Hematopoietic multipotent progenitor cell treated with erythropoietin and hydrocortisone succinate and interleukin-3 and kit ligand, for 4 days (in vitro differentiated cells): ENCODE results near the gene DPF3.

ENCODE experiments used
- DNase-seq: peaks from one replicate; pipeline ENCODE4 v3.0.0-alpha.2; 2015

The DPF3 gene

GRCh38 chr14:72893636-72894322, at the start of gene DPF3:
TSS of gene DPF3 (minus strand) at chr14:72894101. CDS start at chr14:72894088, 13 bp downstream.
- DNase-seq = peak; percentile 98

DNA sequence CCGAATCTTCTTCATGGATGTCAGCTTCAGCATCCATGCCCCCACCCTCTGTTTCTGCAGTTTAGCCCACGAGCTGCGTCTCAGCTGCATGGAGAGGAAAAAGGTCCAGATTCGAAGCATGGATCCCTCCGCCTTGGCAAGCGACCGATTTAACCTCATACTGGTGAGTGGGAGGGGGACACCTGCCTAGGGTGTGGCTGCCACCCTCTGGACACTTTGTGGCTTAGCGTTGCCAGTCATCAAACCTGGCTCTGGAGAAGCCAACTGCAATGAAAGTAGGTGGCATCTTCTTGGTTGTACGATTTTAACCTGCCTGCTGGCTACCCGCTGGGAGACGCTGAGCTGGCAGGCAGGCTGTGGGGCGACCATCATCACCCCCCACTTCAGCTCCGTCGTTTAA, 49.0 kb upstream of the DPF3 start:
- DNase-seq = no peak

- no peak for DNase-seq
Observed at GRCh38 chr14:72941286-72941985, 47.5 kb upstream of the DPF3 start.

GRCh38 chr14:72939630-72940029, 45.7 kb upstream of the DPF3 start:
- no peak for DNase-seq

DNA sequence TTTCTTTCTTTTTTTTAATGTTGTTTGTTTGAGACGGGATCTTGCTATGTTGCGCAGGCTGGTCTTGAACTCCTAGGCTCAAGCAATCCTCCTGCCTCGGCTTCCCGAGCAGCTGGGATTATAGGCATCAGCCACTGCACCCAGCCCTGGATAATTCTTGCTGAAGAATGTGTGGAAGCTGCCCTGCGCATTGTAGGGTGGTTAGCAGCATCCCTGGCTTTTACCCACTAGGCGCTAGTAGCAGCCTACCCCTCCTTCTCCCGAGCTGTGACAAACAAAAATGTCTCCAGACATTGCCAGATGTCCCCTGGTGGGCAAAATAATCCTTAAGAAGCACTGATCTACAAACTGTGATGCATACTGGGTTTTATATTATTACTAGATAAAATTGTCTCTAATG, 39.0 kb upstream of the DPF3 start:
- no peak for DNase-seq

- no peak for DNase-seq
Observed at GRCh38 chr14:72929316-72930080, 35.6 kb upstream of the DPF3 start.

DNA sequence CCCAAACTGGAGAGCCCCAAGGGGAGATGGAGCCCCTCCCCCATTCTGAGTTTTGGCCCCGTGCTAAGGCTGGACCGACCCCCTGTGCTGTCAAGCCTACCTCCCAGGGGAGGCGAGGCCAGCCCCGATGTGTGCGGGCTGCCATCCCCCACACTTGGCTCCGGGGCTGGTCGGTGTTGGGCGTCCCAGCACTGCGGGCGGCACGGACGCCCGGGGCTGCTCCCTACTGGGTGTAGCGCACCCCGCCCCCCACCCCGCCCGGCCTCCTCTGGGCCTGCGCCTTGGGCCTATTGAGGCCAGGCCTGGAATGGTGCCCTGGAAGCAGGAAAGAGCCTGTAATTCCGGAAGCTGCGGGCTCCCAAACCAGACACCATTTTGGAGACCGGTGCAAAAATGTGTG, 35.0 kb upstream of the DPF3 start:
- no peak for DNase-seq

GRCh38 chr14:72926292-72927028, 32.6 kb upstream of the DPF3 start, which contains the start of gene DCAF4:
TSS of gene DCAF4 (plus strand) at chr14:72926464. CDS start at chr14:72937979, 11,515 bp downstream.
- DNase-seq = peak; percentile 99

DNA sequence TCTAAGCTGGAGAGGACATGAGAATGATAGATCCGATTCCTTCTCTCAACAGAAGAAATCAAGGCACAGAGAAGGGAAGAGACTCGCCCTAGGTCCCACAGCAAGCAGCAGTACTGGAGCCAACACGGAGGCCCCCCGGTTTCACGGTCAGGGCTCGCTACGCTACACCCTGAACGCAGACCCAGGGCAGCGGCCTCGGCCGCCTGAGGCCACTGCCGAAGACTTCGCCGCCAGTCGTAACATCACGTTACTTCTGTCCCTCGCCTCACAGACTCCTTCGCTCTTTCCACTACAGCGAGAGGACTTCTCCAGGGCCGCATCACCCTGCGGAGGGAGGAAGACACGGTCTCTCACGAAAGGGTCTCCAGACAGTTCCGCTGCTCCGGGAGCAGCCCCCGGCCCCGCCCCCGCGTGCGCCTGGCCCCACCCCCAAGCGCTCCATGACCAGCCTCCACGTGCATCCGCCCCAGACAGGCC, 32.0 kb upstream of the DPF3 start:
- no peak for DNase-seq

- no peak for DNase-seq
Observed at GRCh38 chr14:72925171-72925759, 31.4 kb upstream of the DPF3 start.

- DNase-seq = peak; percentile 37
Observed at GRCh38 chr14:72924337-72924736, 30.4 kb upstream of the DPF3 start.

- DNase-seq = no peak
Observed at GRCh38 chr14:72921396-72921795, 27.5 kb upstream of the DPF3 start.

GRCh38 chr14:72920008-72920407, 26.1 kb upstream of the DPF3 start:
- DNase-seq = no peak

DNA sequence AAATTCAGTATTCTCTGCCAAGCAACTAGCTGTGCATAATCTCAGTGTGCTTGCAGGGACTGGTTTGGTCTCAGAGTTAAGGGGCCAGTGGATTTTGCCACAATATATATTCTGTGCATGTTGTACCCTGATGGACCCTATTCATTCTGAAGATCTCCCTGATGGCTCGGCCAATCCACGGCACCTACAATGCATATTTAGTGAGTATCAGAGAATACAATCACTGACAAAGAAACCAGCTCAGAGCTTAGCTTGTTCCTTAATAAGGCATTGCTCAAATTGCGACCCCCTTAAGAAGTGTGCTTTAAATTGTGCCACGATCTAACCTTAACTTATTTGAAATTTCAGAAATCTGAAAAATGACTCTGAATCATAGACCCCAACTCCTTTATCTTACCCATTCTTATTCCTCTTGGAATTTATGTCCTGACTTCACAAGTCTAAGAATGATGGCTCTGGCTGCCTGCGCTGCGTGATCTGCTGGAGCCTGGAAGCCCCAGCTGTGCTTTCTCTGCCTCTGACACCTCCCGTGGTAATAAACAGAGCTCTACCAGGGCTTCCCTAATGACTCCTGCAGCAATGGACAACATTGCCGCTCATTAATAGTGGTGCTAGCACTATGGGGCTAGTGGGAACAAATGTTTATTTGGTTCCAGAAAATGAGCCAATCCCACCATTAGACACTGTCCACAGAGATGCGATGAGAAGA, 23.3 kb upstream of the DPF3 start:
- no peak for DNase-seq

DNA sequence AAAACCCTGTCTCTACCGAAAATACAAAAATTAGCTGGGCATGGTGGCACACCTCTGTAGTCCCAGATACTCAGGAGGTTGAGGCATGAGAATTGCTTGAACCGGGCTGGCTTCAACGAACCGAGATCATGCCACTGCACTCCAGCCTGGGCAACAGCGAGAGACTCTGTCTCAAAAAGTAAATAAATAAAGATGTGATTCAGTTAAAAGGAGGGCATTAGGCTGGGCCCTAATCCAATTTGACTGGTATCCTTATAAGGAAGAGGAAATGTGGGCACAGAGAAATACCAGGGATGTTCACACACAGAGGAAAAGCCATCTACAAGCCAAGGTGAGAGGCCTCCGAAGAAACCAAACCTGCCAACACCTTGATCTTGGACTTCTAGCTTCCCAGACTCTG, 22.3 kb upstream of the DPF3 start:
- no peak for DNase-seq

DNA sequence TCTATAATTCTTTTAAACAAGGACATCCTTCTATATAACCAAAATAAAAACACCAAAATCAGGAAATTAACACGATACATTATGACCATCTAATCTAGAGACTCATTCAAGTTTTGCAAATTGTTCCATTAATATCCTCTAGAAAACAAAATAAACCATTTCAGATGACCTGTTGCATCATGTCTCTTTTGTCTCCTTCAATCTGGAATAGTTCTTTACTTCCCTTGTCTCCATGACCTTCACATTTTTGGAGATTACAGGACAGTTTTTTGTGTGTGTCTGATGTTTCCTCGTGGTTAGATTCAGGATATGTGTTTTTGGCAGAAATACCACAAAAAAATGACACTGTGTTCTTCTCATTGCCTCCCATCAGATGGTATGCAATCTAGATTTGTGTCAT, 19.9 kb upstream of the DPF3 start:
- no peak for DNase-seq

GRCh38 chr14:72909163-72909562, 15.3 kb upstream of the DPF3 start:
- DNase-seq = no peak

DNA sequence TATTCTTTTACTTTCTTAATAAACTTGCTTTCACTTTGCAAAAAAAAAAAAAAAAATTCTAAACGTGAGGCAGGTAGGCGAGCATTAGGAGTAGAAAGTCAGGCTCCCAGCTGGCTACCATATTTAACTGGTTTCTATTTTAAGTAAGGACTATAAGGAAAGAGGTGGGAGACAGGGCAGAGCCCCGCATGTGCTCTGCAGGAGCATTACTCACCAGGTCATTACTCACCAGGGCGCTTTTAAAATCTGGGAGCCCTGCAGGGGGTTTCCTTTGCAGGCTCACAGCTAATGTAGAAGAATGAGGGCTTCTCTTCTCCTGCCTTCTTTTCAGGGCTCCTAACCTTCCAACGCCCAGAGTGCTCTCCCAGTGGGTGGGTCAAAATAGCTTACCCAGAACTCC, 14.0 kb upstream of the DPF3 start:
- DNase-seq = no peak

- DNase-seq = no peak
Observed at GRCh38 chr14:72906879-72907278, 13.0 kb upstream of the DPF3 start.

- DNase-seq = no peak
Observed at GRCh38 chr14:72906316-72906715, 12.4 kb upstream of the DPF3 start.

GRCh38 chr14:72904840-72905561, 11.1 kb upstream of the DPF3 start:
- peak; percentile 84 for DNase-seq
